HEK293T (cell line): ENCODE results near the gene ALKBH4.
"Not testable (repeated sequence)": the region's sequence is repeated elsewhere in the genome, so short reads cannot be mapped to it uniquely, and the experiment has no call there.

Experiments
- CTCF ChIA-PET: fragments of 350-600 bp; formaldehyde crosslinking; extraction: SDS; loops from one replicate; lab custom pipeline; 2021; ENCODE audit warnings: antibody characterized with exemption, inconsistent platforms; lab: Yijun Ruan, JAX
- POLR2A ChIA-PET: fragments of 350-600 bp; formaldehyde crosslinking; extraction: SDS; loops from one replicate; lab custom pipeline; 2020; ENCODE audit warnings: antibody characterized with exemption, inconsistent platforms; lab: Yijun Ruan, JAX
- DNase-seq: peaks from one replicate; pipeline ENCODE4 v3.0.0; 2012; ENCODE audit warnings: mixed read lengths; ENCODE audit errors: extremely low spot score
- ARNT ChIP-seq: fragments of 450-650 bp; IDR thresholded peaks from 2 replicates; pipeline ENCODE4 v1.6.1; 2017; ENCODE audit warnings: mild to moderate bottlenecking
- ELF4 ChIP-seq: fragments of 450-650 bp; IDR thresholded peaks from 2 replicates; pipeline ENCODE4 v1.6.1; 2017; ENCODE audit warnings: antibody characterized with exemption
- FOXK2 ChIP-seq: fragments of 450-650 bp; IDR thresholded peaks from 2 replicates; pipeline ENCODE4 v1.6.1; 2016; ENCODE audit warnings: mild to moderate bottlenecking
- FOXM1 ChIP-seq: fragments of 450-650 bp; IDR thresholded peaks from 2 replicates; pipeline ENCODE4 v1.6.1; 2017; ENCODE audit warnings: mild to moderate bottlenecking, borderline replicate concordance
- HDGF ChIP-seq: fragments of 450-650 bp; IDR thresholded peaks from 2 replicates; pipeline ENCODE4 v1.6.1; 2017; ENCODE audit warnings: antibody characterized with exemption, borderline replicate concordance
- L3MBTL2 ChIP-seq: fragments of 450-650 bp; conservative IDR thresholded peaks from 2 replicates; pipeline ENCODE4 v1.6.1; 2016; ENCODE audit warnings: mild to moderate bottlenecking
- LEF1 ChIP-seq: fragments of 450-650 bp; IDR thresholded peaks from 2 replicates; pipeline ENCODE4 v1.6.1; 2017; ENCODE audit warnings: mild to moderate bottlenecking, borderline replicate concordance
- NFRKB ChIP-seq: fragments of 450-650 bp; IDR thresholded peaks from 2 replicates; pipeline ENCODE4 v1.6.1; 2016; ENCODE audit warnings: mild to moderate bottlenecking, moderate library complexity
- PKNOX1 ChIP-seq: fragments of 450-650 bp; IDR thresholded peaks from 2 replicates; pipeline ENCODE4 v1.6.1; 2016
- SP1 ChIP-seq: fragments of 450-650 bp; IDR thresholded peaks from 2 replicates; pipeline ENCODE4 v1.6.1; 2017
- TARDBP ChIP-seq: fragments of 450-650 bp; IDR thresholded peaks from 2 replicates; pipeline ENCODE4 v1.6.1; 2016

The ALKBH4 gene

DNA sequence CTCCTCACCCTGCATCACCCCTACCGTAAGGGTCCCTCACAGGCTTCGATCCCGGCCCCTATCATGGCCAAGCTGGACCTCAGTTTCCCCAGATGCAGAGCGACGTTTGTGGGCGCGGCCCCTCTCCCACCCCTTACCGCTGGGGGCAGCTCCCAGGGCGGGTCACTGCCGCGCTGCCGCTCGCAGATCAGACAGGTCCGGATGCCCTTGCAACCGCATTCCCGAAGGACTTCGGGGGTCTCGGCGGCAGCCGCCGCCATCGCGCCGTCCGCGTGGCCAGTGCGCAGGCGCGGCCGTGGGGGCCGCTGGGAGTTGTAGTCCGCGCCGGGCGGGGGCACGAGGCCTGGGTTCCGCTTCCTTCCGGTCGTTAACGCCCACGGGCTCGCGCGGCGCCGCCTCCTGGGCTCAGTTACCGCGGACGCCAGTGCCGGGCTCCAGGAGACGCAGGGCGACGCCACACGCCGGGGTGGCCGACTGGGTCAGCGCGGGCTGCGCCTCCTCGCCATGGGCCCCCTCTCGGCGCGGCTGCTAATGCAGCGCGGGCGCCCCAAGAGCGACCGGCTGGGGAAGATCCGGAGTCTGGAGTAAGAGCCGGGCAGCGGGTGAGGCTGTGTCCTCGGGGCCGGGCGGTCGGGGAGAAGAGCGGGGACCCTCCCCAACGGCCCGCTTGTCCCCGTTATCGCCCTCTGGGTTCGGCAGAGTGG lies at the start of gene ALKBH4, which contains the start of gene LRWD1:
Gene ALKBH4 (minus strand): TSS at position 287 of the 704 bp plus-strand sequence. CDS start 27 bp downstream, at position 260.
Gene LRWD1 (plus strand): TSS at position 408 of the 704 bp plus-strand sequence. CDS start 97 bp downstream, at position 505.
- DNase-seq: peak; percentile 99
- ChIA-PET POLR2A (interaction anchor here (1.1 to 1.2 kb wide), 2 partner anchors 31 to 69 kb away, joined by 3 read pairs; partner anchors contain the start of gene PRKRIP1), CTCF (no interaction called here)
- TF ChIP-seq PKNOX1 (no peak), FOXM1 (no peak), SP1 (no peak), ELF4 (0 out of 2 replicates have a peak, but pooled peaks have one; percentile 27), HDGF (no peak), L3MBTL2 (peak; percentile 36; the same call in 1 of the 2 replicates), ARNT (no peak), NFRKB (no peak), LEF1 (no peak), FOXK2 (no peak), TARDBP (0 out of 2 replicates have a peak, but pooled peaks have one; percentile 43)

DNA sequence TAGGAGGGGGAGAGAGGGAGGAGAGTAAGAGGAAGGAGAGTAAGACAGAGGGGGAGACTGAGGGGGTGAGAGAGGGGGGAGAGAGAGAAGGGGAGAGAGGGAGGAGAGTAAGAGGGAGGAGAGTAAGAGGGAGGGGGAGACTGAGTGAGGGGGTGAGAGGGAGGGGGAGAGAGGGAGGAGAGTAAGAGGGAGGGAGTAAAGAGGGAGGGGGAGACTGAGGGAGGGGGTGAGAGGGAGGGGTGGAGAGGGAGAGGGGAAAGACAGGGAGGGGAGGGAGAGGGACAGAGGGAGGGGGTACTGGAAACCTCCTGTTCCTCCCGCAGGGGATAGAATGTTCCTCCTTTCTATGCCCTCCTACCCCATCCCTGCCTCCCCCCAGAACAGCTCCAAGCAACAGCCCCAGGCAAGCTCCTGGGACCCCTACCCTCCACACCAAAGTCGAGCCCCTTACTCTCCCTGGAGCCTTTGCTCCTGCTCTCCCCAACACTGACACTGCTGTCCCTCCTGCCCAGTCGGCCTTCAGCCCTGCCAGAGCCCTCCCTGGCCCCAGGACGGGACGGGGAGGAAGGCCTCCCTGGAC lies 48.1 kb upstream of the ALKBH4 start:
- DNase-seq, POLR2A ChIA-PET, CTCF ChIA-PET: not testable (repeated sequence)

DNA sequence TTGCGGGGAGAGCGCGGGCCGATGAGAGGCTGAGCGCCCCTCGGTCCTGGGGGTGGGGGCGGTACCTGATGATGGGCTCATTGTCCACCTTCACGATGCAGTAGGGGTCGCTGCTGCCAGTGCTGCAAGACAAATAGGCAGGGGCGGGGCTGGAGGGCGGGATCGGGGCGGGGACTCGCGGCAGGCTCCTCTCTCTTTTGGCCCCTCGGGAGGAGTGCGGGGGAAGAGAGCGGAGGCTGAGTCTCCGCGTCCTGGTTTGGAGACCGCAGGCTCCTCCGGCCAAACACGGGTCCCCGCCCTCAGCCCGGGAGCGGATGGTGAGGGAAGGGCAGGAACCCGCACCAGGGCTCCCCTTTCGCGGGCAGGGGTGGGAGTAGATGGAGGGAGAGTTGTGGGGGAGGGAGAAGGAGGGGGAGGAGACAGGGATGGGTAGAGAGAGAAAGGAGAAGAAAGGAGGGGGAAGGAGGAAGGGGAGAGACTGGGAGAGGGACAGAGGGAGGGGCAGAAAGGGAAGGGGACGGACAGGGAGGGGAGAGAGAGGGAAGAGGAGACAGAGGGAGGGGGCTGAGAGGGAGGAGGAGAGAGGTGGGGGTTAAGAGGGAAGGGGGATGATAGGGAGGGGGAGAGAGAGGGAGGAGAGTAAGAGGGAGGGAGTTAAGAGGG lies 47.3 kb upstream of the ALKBH4 start:
- CTCF ChIA-PET, DNase-seq, POLR2A ChIA-PET: not testable (repeated sequence)

DNA sequence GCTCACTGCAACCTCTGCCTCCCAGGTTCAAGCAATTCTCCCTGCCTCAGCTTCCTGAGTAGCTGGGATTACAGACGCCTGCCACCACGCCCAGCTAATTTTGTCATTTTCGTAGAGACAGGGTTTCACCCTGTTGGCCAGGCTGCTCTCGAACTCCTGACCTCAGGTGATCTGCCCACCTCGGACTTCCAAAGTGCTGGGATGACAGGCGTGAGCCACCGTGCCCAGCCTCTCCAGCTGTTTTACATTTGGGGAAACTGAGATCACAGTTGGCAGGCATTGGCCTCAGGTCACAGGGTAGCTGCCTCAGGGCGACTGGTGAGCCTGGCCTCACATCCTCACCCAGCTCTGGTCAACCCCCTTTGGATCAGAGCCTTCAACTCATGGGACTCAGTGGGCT lies 45.9 kb upstream of the ALKBH4 start:
- CTCF ChIA-PET, POLR2A ChIA-PET, DNase-seq: not testable (repeated sequence)

GRCh38 chr7:102507410-102508088 lies 42.9 kb upstream of the ALKBH4 start:
- CTCF ChIA-PET, POLR2A ChIA-PET, DNase-seq: not testable (repeated sequence)

DNA sequence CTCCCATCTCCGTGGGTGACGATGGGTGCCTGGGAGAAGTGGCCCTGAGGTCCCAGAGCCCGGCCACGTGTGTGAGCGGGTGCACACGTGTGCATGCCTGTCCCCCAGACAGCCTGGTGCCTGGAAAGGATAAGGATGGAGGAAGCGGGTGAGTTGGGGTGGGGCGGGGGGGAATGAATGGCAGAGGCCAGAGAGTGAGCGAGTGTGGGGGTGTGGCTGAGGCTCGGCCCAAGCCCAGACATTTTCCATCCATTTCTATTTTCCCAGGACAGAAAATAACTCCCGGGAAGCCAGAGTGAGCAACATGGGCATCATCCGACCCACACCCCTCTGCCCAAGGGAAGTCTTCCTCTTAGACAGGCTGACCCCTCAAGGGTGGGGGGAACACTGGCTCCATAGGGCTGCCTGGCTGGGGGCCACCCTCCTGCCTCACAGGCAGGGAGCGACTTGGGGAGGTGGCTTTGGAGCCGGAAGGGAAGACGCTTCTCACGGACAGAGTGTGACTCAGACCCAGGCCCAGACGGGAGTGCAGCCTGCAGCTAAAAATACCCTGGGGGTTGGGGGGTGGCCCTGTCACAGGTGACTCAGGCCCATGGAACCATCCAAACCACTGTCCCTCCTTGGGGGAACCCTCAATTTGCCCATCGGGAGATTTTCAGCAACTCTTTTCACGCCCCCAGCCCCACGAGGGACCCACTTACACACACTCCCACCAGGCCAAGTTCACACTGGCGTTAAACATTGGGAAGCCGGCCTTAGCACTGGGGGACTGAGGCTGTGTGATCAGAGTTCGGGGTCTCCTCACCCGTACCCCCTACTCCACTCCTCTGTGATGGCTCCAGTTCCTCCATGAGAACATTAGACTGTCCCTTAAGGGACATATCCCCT lies 40.9 kb upstream of the ALKBH4 start:
- POLR2A ChIA-PET, DNase-seq, CTCF ChIA-PET: not testable (repeated sequence)

DNA sequence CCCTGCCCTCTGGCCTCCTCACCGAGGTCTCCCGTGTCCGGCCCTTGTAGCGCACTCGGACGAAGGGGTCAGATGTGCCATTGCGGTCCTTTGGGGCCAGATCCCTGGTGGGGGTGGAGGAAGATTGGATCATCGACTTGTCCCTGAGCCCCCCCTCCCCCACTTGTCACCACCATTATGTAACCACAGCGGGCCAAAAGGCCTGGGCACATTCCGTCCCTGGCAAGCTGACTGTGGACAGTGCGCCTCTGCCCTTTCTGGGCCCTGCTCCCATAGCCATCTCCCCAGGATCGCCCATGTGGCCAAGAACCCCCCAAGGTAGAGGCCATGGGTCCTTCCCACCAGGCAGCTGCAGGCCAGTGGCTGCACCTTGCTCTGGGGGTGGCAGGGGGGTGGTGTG lies 38.5 kb upstream of the ALKBH4 start:
- POLR2A ChIA-PET, CTCF ChIA-PET, DNase-seq: not testable (repeated sequence)

DNA sequence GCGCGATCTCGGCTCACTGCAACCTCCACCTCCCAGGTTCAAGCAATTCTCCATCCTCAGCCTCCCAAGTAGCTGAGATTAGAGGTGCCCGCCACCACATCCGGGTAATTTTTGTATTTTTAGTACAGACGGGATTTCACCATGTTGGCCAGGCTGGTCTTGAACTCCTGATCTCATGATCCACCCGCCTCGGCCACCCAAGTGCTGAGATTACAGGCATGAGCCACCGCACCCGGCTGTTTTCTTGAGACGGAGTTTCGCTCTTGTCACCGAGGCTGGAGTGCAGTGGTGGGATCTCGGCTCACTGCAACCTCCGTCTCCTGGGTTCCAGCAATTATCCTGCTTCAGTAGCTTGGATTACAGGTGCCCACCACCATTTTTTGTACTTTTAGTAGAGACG lies 33.7 kb upstream of the ALKBH4 start:
- DNase-seq, CTCF ChIA-PET, POLR2A ChIA-PET: not testable (repeated sequence)

DNA sequence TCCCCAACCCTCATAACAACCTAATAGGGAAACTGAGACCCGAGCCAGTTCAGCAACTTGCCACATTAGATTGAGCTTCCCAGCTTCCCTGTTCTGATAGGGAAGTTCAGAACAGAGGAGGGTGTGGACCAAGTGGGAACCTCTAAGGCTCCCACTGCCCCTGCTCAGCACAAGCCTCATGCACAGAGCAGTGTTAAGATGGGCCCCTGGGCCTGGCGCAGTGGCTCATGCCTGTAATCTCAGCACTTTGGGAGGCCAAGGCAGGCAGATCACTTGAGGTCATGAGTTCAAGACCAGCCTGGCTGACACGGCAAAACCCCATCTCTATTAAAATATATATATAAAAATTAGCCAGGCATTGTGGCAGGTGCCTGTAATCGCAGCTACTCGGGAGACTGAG lies 32.6 kb upstream of the ALKBH4 start:
- POLR2A ChIA-PET, DNase-seq, CTCF ChIA-PET: not testable (repeated sequence)

GRCh38 chr7:102496861-102497260 lies 32.2 kb upstream of the ALKBH4 start:
- CTCF ChIA-PET, DNase-seq, POLR2A ChIA-PET: not testable (repeated sequence)

DNA sequence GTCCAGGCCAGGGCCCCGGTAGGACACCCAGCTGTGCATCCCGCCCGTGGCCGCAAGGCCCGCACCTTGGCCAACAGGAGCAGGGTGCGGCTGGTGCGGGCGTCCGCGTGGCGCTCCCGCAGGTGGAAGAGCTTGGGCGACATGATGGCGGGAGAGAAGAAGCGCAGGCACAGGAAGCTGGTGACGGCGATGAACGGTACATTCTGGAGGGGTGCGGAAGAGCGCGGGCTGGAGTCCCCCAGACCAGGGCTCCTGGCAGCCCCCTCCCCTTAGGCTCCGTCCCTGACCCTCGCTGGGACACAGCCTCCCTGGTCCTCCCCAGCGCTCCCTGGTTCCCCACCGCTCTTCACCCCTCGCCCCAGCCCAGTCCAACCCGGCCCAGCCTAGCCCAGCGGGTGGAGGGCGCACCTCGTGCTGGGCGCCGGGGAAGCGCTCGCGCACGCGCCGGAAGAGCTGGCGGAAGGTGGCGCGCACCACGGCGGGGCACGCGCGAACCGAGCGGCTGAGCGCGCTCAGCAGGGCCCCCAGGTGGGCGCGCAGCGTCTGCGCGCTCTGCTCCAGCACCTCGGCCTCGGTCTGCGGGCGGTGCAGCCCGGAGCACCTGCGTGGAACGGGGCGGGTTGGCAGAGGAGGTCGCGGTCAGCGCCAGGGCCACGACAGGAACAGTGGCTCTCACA lies 29.9 kb upstream of the ALKBH4 start:
- POLR2A ChIA-PET, CTCF ChIA-PET, DNase-seq: not testable (repeated sequence)

- DNase-seq, CTCF ChIA-PET, POLR2A ChIA-PET: not testable (repeated sequence)
Observed at GRCh38 chr7:102494026-102494425, 29.4 kb upstream of the ALKBH4 start.

- POLR2A ChIA-PET: not testable (repeated sequence)
Observed at GRCh38 chr7:102493220-102493935, 28.7 kb upstream of the ALKBH4 start.

More at GRCh38 chr7:102493220-102493935, 28.7 kb upstream of the ALKBH4 start:
- CTCF ChIA-PET, DNase-seq: not testable (repeated sequence)
